HL-60 (cell line): ENCODE results near the gene ARL13B.

Experiments used
- DNase-seq, 2 experiments: peaks; one replicate each; pipeline ENCODE4 v3.0.0-alpha.2; 2010 to 2020; ENCODE audit warnings: low read depth in 1 of 2, low spot score in 1 of 2
- H3K27ac ChIP-seq: fragments of 250-450 bp; sonication (Bioruptor Pico); replicated peaks from 2 replicates; pipeline ENCODE4 v1.5.1; 2020; ENCODE audit warnings: mild to moderate bottlenecking, moderate library complexity
- H3K27me3 ChIP-seq: fragments of 250-450 bp; sonication (Bioruptor Pico); 2 replicates; pipeline ENCODE4 v1.5.1; 2021; ENCODE audit warnings: mild to moderate bottlenecking, moderate library complexity; ENCODE audit not compliant: insufficient read depth, poor library complexity, severe bottlenecking
- H3K4me3 ChIP-seq: replicated peaks from 2 replicates; pipeline ENCODE4 v1.5.1; 2011; ENCODE audit warnings: mild to moderate bottlenecking, control low read depth, low read length; ENCODE audit not compliant: insufficient read depth
- GABPA ChIP-seq: IDR thresholded peaks from 2 replicates; pipeline ENCODE4 v1.6.1; 2012; ENCODE audit warnings: low read depth
- POLR2AphosphoS5 ChIP-seq: IDR thresholded peaks from 2 replicates; pipeline ENCODE4 v1.6.1; 2012; ENCODE audit warnings: low read depth
- SPI1 ChIP-seq: IDR thresholded peaks from 2 replicates; pipeline ENCODE4 v1.6.1; 2012; ENCODE audit warnings: low read depth, mild to moderate bottlenecking, borderline replicate concordance
- TF ChIP-seq, protein P1 (sequence below): IDR thresholded peaks from 2 replicates; pipeline ENCODE4 v1.6.1; 2012; ENCODE audit warnings: low read depth; ENCODE audit not compliant: insufficient replicate concordance
- TF ChIP-seq, protein P2 (sequence below): IDR thresholded peaks from one replicate; pipeline ENCODE4 v1.5.1; 2011; ENCODE audit warnings: low read length, control low read depth, inconsistent platforms; ENCODE audit not compliant: insufficient read depth

The ARL13B gene

DNA sequence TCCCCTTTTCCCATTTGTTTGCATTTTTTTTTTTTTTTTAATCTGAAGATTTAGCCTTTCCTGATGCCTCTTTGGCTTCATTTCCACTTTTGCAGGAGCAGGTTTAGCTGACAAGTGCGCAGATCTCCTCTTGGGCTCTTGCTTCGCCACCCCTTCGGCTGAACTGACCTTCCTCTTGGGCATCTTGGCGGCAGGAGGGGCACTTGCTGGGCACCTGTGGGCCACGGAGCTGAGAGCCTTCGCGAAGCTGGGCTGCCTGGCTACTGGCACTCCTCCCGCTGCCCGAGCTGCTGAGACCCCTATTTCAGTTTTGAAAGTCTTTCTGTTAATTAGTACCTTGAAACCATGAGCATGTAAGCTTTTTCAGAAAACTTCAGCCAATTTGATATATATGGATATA is 8.8 kb downstream of the ARL13B start:
- H3K27ac ChIP-seq = no peak overlapping the region
- no peak overlapping the region for H3K4me3 ChIP-seq
- no peak for TF ChIP-seq SPI1
- TF ChIP-seq, protein P1, sequence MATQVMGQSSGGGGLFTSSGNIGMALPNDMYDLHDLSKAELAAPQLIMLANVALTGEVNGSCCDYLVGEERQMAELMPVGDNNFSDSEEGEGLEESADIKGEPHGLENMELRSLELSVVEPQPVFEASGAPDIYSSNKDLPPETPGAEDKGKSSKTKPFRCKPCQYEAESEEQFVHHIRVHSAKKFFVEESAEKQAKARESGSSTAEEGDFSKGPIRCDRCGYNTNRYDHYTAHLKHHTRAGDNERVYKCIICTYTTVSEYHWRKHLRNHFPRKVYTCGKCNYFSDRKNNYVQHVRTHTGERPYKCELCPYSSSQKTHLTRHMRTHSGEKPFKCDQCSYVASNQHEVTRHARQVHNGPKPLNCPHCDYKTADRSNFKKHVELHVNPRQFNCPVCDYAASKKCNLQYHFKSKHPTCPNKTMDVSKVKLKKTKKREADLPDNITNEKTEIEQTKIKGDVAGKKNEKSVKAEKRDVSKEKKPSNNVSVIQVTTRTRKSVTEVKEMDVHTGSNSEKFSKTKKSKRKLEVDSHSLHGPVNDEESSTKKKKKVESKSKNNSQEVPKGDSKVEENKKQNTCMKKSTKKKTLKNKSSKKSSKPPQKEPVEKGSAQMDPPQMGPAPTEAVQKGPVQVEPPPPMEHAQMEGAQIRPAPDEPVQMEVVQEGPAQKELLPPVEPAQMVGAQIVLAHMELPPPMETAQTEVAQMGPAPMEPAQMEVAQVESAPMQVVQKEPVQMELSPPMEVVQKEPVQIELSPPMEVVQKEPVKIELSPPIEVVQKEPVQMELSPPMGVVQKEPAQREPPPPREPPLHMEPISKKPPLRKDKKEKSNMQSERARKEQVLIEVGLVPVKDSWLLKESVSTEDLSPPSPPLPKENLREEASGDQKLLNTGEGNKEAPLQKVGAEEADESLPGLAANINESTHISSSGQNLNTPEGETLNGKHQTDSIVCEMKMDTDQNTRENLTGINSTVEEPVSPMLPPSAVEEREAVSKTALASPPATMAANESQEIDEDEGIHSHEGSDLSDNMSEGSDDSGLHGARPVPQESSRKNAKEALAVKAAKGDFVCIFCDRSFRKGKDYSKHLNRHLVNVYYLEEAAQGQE = no peak
- no peak for TF ChIP-seq POLR2AphosphoS5
- TF ChIP-seq GABPA = no peak
- TF ChIP-seq, protein P2, sequence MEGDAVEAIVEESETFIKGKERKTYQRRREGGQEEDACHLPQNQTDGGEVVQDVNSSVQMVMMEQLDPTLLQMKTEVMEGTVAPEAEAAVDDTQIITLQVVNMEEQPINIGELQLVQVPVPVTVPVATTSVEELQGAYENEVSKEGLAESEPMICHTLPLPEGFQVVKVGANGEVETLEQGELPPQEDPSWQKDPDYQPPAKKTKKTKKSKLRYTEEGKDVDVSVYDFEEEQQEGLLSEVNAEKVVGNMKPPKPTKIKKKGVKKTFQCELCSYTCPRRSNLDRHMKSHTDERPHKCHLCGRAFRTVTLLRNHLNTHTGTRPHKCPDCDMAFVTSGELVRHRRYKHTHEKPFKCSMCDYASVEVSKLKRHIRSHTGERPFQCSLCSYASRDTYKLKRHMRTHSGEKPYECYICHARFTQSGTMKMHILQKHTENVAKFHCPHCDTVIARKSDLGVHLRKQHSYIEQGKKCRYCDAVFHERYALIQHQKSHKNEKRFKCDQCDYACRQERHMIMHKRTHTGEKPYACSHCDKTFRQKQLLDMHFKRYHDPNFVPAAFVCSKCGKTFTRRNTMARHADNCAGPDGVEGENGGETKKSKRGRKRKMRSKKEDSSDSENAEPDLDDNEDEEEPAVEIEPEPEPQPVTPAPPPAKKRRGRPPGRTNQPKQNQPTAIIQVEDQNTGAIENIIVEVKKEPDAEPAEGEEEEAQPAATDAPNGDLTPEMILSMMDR = no peak
- DNase-seq = no peak
- no peaks in the 10 kb centered on the region for H3K27me3 ChIP-seq

DNA sequence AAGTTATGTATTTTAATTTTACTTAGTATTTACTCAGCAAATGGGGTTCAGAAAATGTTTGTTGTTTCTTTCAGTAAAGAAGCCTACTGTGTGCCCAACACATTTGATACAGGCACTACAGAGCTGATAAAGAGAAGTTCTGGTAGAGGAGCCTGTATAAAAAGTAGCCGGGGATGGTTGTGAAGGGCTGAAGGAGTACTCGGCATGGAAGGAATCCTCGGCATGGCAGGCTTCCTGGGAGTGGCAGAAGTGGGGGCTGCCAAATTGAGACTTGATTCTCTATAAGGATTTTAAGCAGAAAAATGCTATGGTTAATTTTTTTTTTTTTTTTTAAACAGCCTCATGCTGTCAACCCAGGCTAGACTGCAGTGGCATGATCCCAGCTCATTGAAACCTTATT is 9.3 kb downstream of the ARL13B start:
- Histone ChIP-seq H3K27me3 (no peaks in the 10 kb centered on the region), H3K27ac (no peak overlapping the region), H3K4me3 (no peak overlapping the region)
- DNase-seq = no peak
- TF ChIP-seq, protein P2 = no peak
- TF ChIP-seq SPI1 = no peak
- no peak for TF ChIP-seq POLR2AphosphoS5
- TF ChIP-seq, protein P1 = no peak
- no peak for TF ChIP-seq GABPA

DNA sequence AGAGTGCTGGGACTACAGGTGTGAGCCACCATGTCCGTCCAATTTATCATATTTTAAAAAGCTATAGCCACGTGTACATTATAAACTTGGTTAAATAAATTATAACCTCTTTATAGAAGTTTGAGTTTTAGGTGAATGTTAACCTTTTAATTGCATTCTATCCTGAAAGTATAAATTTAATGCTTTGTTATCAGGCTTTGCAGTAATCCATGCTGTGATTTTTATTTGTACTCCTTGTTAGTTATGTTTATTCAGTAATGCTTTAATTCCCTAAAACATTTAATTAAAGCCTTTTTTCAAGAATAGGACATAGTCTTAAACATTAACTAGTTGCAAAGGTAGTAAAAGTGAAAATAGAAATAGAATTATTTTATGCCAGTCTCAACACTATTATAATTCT is 11.7 kb downstream of the ARL13B start:
- no peaks in the 10 kb centered on the region for H3K27me3 ChIP-seq
- no peak overlapping the region for H3K4me3 ChIP-seq
- TF ChIP-seq POLR2AphosphoS5 (no peak), SPI1 (no peak), GABPA (no peak)
- TF ChIP-seq, protein P2 = no peak
- TF ChIP-seq, protein P1 = no peak
- no peak for DNase-seq
- H3K27ac ChIP-seq = no peak overlapping the region
